ENCODE results near the gene ZNF532.

Gene ZNF532

DNA sequence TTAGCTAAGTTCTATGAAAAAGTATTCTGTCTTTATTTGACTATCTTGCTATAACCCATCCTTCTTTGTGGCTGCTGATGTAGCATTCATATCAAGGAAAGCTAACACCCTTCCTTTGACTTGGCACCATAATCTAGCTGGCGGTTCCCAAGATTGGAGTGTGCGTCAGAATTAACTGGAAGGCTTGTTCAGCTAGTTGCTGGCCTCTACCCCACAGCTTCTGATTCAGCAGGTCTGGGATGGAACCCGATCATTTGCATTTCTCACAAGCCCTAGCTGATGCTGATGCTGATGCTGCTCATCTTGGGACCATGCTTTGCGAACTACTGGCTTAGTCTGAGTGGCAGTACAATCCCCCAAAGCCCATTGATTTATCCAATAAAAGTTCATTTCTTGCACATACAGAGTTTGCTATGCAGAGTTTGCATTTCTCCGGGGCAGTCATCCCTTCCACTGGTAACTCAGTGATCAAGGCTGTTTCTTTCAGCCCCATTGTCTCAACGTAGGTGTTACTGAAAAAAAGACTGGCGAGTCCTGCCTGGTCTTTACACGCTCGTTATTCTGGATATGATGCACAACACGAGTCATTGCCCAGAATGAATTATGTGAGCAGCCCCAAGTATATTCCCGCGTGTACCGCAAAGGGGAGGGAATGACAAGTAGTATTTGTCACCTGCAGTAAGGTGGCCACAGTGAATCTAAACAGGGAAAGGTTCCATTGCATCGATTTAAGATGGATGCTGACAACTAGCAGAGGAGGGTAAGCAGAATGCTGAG, 96.5 kb downstream of the ZNF532 start:
- Histone ChIP-seq H3K4me3 (ENCODE audit: low read length) (no peak overlapping the region), H3K9me3 (ENCODE audit: insufficient read depth, low read length) (no peaks in the 10 kb centered on the region), H3K27me3 (ENCODE audit: low read depth, low read length) (no peaks in the 10 kb centered on the region), H3K79me2 (ENCODE audit: low read length) (peaks cover 31% of the 10 kb centered on the region), H4K20me1 (ENCODE audit: insufficient read depth, low read length) (no peaks in the 10 kb centered on the region), H2AFZ (ENCODE audit: low read depth, low read length) (no peak overlapping the region), H3K36me3 (replicated peaks; ENCODE audit: low read depth, low read length) (peaks cover 50% of the 10 kb centered on the region), H3K9ac (ENCODE audit: low read length) (0 out of 2 replicates have a peak overlapping the region, but pooled peaks have one; percentile 1), H3K4me2 (ENCODE audit: low read length) (peak overlapping the region; percentile 21), H3K27ac (ENCODE audit: low read length) (peak overlapping the region; percentile 24), H3K4me1 (ENCODE audit: low read length) (peaks cover 80% of the 10 kb centered on the region)
- TF ChIP-seq EZH2phosphoT487 (IDR thresholded peaks at IDR 0.05; ENCODE audit: low read depth) = no peak
- TF ChIP-seq, protein P1, sequence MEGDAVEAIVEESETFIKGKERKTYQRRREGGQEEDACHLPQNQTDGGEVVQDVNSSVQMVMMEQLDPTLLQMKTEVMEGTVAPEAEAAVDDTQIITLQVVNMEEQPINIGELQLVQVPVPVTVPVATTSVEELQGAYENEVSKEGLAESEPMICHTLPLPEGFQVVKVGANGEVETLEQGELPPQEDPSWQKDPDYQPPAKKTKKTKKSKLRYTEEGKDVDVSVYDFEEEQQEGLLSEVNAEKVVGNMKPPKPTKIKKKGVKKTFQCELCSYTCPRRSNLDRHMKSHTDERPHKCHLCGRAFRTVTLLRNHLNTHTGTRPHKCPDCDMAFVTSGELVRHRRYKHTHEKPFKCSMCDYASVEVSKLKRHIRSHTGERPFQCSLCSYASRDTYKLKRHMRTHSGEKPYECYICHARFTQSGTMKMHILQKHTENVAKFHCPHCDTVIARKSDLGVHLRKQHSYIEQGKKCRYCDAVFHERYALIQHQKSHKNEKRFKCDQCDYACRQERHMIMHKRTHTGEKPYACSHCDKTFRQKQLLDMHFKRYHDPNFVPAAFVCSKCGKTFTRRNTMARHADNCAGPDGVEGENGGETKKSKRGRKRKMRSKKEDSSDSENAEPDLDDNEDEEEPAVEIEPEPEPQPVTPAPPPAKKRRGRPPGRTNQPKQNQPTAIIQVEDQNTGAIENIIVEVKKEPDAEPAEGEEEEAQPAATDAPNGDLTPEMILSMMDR (IDR thresholded peaks at IDR 0.05; ENCODE audit: low read depth, low read length) = no peak

DNA sequence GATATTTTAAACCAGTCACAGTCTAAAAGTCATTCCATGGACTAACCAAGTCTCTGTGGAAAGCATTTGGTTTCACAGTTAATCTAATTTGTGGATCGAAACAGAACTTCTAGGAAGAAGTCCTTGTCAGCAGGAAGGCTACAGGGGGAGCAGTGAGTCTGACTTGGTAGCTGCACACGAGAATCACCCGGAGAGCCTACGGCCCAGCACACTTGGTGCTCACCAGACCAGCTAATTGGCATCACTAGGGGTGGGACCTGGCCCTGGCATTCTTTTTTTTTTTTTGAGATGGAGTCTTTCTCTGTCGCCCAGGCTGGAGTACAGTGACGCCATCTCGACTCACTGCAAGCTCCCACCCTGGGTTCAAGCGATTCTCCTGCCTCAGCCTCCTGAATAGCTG, 97.7 kb downstream of the ZNF532 start:
- Histone ChIP-seq H2AFZ (ENCODE audit: low read depth, low read length) (no peak overlapping the region), H3K36me3 (replicated peaks; ENCODE audit: low read depth, low read length) (peaks cover 45% of the 10 kb centered on the region), H4K20me1 (ENCODE audit: insufficient read depth, low read length) (no peaks in the 10 kb centered on the region), H3K4me3 (ENCODE audit: low read length) (no peak overlapping the region), H3K9ac (ENCODE audit: low read length) (no peak overlapping the region), H3K4me1 (ENCODE audit: low read length) (peaks cover 84% of the 10 kb centered on the region), H3K9me3 (ENCODE audit: insufficient read depth, low read length) (no peaks in the 10 kb centered on the region), H3K79me2 (ENCODE audit: low read length) (peaks cover 37% of the 10 kb centered on the region), H3K27me3 (ENCODE audit: low read depth, low read length) (no peaks in the 10 kb centered on the region), H3K4me2 (ENCODE audit: low read length) (no peak overlapping the region), H3K27ac (ENCODE audit: low read length) (no peak overlapping the region)
- TF ChIP-seq, protein P1 (IDR thresholded peaks at IDR 0.05; ENCODE audit: low read depth, low read length) = no peak
- no peak for TF ChIP-seq EZH2phosphoT487 (IDR thresholded peaks at IDR 0.05; ENCODE audit: low read depth)

DNA sequence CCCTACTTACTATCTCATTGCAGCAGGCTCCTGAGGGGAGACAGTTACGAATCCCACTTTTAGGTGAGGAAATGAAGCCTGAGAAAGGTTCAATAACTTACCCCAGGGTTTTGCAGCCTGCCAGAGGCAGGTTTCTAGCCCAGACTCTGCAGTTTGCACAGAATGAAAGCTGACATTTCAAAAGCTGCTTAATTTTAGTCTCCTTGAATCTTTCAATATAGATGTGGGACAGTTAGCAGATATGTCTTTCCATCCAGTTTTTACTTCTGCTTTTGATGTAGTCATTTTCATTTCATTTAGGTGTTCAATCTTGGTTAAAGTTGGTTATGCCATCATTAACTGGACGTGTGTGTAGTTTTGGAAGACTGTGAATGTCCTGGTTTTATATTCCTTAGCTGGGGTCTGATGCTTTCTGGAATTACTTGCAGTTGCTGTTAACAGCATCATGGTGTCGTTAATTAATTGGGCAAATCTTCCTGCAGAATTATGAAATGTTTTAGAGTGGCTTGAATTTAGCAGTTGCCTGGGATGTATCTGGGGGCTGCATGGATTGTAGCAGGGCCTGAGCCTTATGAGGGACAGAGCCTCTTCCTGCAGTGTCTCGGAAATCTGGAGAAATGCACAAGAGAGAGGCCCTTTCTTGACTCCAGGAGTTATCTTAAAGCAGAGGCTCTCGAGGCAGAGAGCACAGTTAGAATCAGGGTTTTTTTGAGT, 100.8 kb downstream of the ZNF532 start:
- Histone ChIP-seq H3K36me3 (replicated peaks; ENCODE audit: low read depth, low read length) (peaks cover 51% of the 10 kb centered on the region), H4K20me1 (ENCODE audit: insufficient read depth, low read length) (no peaks in the 10 kb centered on the region), H3K9ac (ENCODE audit: low read length) (peak overlapping the region; percentile 86), H3K79me2 (ENCODE audit: low read length) (peaks cover 62% of the 10 kb centered on the region), H3K27ac (ENCODE audit: low read length) (peak overlapping the region; percentile 89), H3K4me3 (ENCODE audit: low read length) (peak overlapping the region; percentile 45), H3K4me1 (ENCODE audit: low read length) (peaks cover 94% of the 10 kb centered on the region), H3K27me3 (ENCODE audit: low read depth, low read length) (no peaks in the 10 kb centered on the region), H3K9me3 (ENCODE audit: insufficient read depth, low read length) (no peaks in the 10 kb centered on the region), H3K4me2 (ENCODE audit: low read length) (peak overlapping the region; percentile 71), H2AFZ (ENCODE audit: low read depth, low read length) (no peak overlapping the region)
- TF ChIP-seq EZH2phosphoT487 (IDR thresholded peaks at IDR 0.05; ENCODE audit: low read depth) = no peak
- TF ChIP-seq, protein P1 (IDR thresholded peaks at IDR 0.05; ENCODE audit: low read depth, low read length) = no peak

DNA sequence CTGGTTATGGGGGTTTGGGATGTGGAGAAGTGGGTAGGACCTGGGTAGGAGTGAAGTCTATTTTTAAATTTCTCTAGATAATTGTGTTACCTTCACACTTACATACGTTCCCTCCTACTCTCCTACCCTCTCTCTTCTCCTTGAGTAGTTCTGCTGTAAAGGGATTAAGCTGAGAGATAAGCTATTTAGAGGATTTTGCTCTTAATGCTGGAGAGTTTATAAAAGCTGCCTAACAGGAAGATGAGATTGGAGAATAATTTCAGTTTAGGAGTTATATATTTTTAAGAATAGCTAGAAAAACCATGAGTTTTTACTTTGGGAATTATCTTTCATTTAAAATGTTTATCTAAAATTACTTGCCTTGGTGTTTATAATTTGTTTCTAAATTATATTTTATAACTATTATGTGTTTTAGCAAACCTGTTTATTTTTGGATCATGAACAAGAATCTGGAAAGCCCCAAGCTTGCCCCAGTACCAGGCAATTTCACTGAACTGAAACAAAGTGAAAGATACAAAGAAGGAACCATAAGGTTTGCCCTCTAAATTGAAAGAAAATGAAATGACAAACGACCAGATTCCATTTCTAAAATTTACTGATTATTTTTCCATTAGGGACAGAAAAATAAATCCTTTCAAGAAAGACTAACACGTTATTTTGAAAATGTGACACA, 101.5 kb downstream of the ZNF532 start:
- H3K4me2 ChIP-seq (ENCODE audit: low read length) = peak overlapping the region; percentile 71
- no peaks in the 10 kb centered on the region for H3K9me3 ChIP-seq (ENCODE audit: insufficient read depth, low read length)
- no peaks in the 10 kb centered on the region for H4K20me1 ChIP-seq (ENCODE audit: insufficient read depth, low read length)
- H3K79me2 ChIP-seq (ENCODE audit: low read length) = peaks cover 63% of the 10 kb centered on the region
- peak overlapping the region; percentile 89 for H3K27ac ChIP-seq (ENCODE audit: low read length)
- peaks cover 45% of the 10 kb centered on the region for H3K36me3 ChIP-seq (replicated peaks; ENCODE audit: low read depth, low read length)
- no peaks in the 10 kb centered on the region for H3K27me3 ChIP-seq (ENCODE audit: low read depth, low read length)
- H3K4me1 ChIP-seq (ENCODE audit: low read length) = peaks cover 94% of the 10 kb centered on the region
- H3K4me3 ChIP-seq (ENCODE audit: low read length) = peak overlapping the region; percentile 45
- no peak overlapping the region for H2AFZ ChIP-seq (ENCODE audit: low read depth, low read length)
- TF ChIP-seq EZH2phosphoT487 (IDR thresholded peaks at IDR 0.05; ENCODE audit: low read depth) = no peak
- TF ChIP-seq, protein P1 (IDR thresholded peaks at IDR 0.05; ENCODE audit: low read depth, low read length) = no peak
- H3K9ac ChIP-seq (ENCODE audit: low read length) = peak overlapping the region; percentile 86

Measured in OCI-LY3 (cell line).